Sigmoid colon (tissue), 7 donors: Measurements from ENCODE around the gene ZNF574. TPM values are rescaled to one million over a fixed set of nuclear protein-coding genes. Genes with fewer than 3 reads are reported as not detected.
A peak's percentile ranks its signal among the peaks of the same experiment; 100 is the strongest.
"Not testable (repeated sequence)": the region's sequence is repeated elsewhere in the genome, so short reads cannot be mapped to it uniquely, and the experiment has no call there.

Experiments
- DNase-seq: peaks from one replicate; pipeline ENCODE4 v3.0.0-alpha.2; 2019
- H3K27ac ChIP-seq, 4 donors: fragments of 200-600 bp; sonication (generic); one replicate each; pipeline ENCODE4 v1.5.1; 2016 to 2019; ENCODE audit warnings: mild to moderate bottlenecking in 1 of 4
- H3K27me3 ChIP-seq, 3 donors: fragments of 200-600 bp; sonication (generic); one replicate each; pipeline ENCODE4 v1.5.1; 2019; ENCODE audit warnings: mild to moderate bottlenecking in 1 of 3
- H3K36me3 ChIP-seq, 4 donors: fragments of 200-600 bp; sonication (generic); one replicate each; pipeline ENCODE4 v1.5.1; 2016 to 2019
- H3K4me1 ChIP-seq, 4 donors: fragments of 200-600 bp; sonication (generic); one replicate each; pipeline ENCODE4 v1.5.1; 2017 to 2019
- H3K4me3 ChIP-seq, 4 donors: fragments of 200-600 bp; sonication (generic); one replicate each; pipeline ENCODE4 v1.5.1; 2017 to 2019; ENCODE audit warnings: mild to moderate bottlenecking in 2 of 4, moderate library complexity in 1 of 4
- H3K9me3 ChIP-seq, 4 donors: fragments of 200-600 bp in 3 of 4; sonication (generic) in 3 of 4; one replicate each; pipeline versions ENCODE4 v1.5.1 to v1.6.1; 2013 to 2019
- CTCF ChIP-seq, 4 experiments: fragments of 450-650 bp in 3 of 4; fragments of 200-600 bp in 1 of 4; IDR thresholded peaks; one replicate each; pipeline ENCODE4 v1.5.1; 2016 to 2019; ENCODE audit warnings: antibody characterized with exemption in 4 of 4, mild to moderate bottlenecking in 3 of 4, moderate library complexity in 2 of 4
- EP300 ChIP-seq, 4 donors: sonication (generic); formaldehyde crosslinking; IDR thresholded peaks; one replicate each; pipeline ENCODE4 v1.6.1; 2017; ENCODE audit warnings: antibody characterized with exemption in 4 of 4
- POLR2A ChIP-seq, 2 donors: fragments of 450-650 bp; IDR thresholded peaks; one replicate each; pipeline ENCODE4 v1.6.1; 2016; ENCODE audit warnings: antibody characterized with exemption in 2 of 2, mild to moderate bottlenecking in 2 of 2, moderate library complexity in 2 of 2
- POLR2AphosphoS5 ChIP-seq, 4 donors: sonication (generic); formaldehyde crosslinking; IDR thresholded peaks; one replicate each; pipeline ENCODE4 v1.6.1; 2017; ENCODE audit warnings: antibody characterized with exemption in 4 of 4
- WGBS, 2 donors: extraction: QIAGEN DNeasy Blood & Tissue Kit; methylation state at CpG; one replicate each; pipeline ENCODE4 v1.1.7; 2013; 5-methylcytosine and 5-hydroxymethylcytosine counted together
- intact Hi-C: fragments of 100-400 bp; cut with DNase I; formaldehyde crosslinking; loops from one replicate; pipeline ENCODE4 v1.15.1; 2023
- polyA plus RNA-seq, 3 donors: library from polyadenylated mRNA; stranded (reverse); fragments of 200-250 nt; gene quantifications; one replicate each; pipeline ENCODE4 v1.2.3, GENCODE V29; 2013
- total RNA-seq, 4 donors: library from RNA; depleted of rRNA; stranded (reverse); fragments of >200 nt; gene quantifications; one replicate each; pipeline ENCODE4 v1.1.0, GENCODE V29; 2016
- donor health status: healthy with polysubstance abuse.
- donor health status: Bipolar disorder and iron deficiency.
- donor health status: healthy.

Gene ZNF574
- total and polyA plus RNA-seq, 7 donors, result 3.0 to 14.6 (median 12.5) TPM

GRCh38 chr19:42033413-42033812, 42.6 kb upstream of the ZNF574 start:
- no peak for TF ChIP-seq POLR2AphosphoS5 (IDR thresholded peaks at IDR 0.05)
- no peak for TF ChIP-seq POLR2A (IDR thresholded peaks at IDR 0.05)
- no peak for TF ChIP-seq EP300 (IDR thresholded peaks at IDR 0.05)
- no peak for TF ChIP-seq CTCF (IDR thresholded peaks at IDR 0.05)
- WGBS, 2 donors, result 39 to 72% methylated on average over 5 of the region's 5 CpGs

GRCh38 chr19:42034640-42035391, 41.1 kb upstream of the ZNF574 start:
- H3K27ac ChIP-seq, DNase-seq, H3K27me3 ChIP-seq, H3K4me3 ChIP-seq, H3K9me3 ChIP-seq: not testable (repeated sequence)
- Histone ChIP-seq H3K36me3 (peaks cover 0 to 27% (median 0%) of the 10 kb centered on the region in 4 donors), H3K4me1 (peaks cover 0 to 25% (median 18%) of the 10 kb centered on the region in 4 donors)
- intact Hi-C loops, result loop anchor here (2.0 to 10.0 kb wide), 2 partner anchors 36 to 80 kb away; partner anchors contain the start of gene RABAC1
- WGBS, 2 donors, result 21 to 49% methylated on average over 17 of the region's 17 CpGs
- peak; percentile 51 to 86 (median 72) for TF ChIP-seq CTCF (IDR thresholded peaks at IDR 0.05)

More at GRCh38 chr19:42033413-42033812, 42.6 kb upstream of the ZNF574 start:
- intact Hi-C loops, result loop anchor here (10.0 kb wide), 1 partner anchor 79 kb away; the partner anchor contains the start of gene RABAC1
- DNase-seq, result no peak
- Histone ChIP-seq H3K4me3 (no peak overlapping the region), H3K27ac (no peak overlapping the region), H3K27me3 (no peaks in the 10 kb centered on the region), H3K4me1 (peaks cover 0 to 21% (median 16%) of the 10 kb centered on the region in 4 donors), H3K9me3 (no peaks in the 10 kb centered on the region), H3K36me3 (peaks cover 0 to 27% (median 0%) of the 10 kb centered on the region in 4 donors)

- H3K36me3 ChIP-seq, result peaks cover 9 to 47% (median 10%) of the 10 kb centered on the region in 4 donors
- no peak for DNase-seq
- H3K27ac ChIP-seq, result no peak overlapping the region
- peaks cover 0 to 14% (median 7%) of the 10 kb centered on the region in 4 donors for H3K4me1 ChIP-seq
- no peak overlapping the region for H3K4me3 ChIP-seq
- H3K9me3 ChIP-seq, result no peaks in the 10 kb centered on the region
- 87 to 92% methylated on average over 5 of the region's 5 CpGs for WGBS, 2 donors
- H3K27me3 ChIP-seq, result no peaks in the 10 kb centered on the region
- intact Hi-C loops, result loop anchor here (10.0 kb wide), 1 partner anchor 83 kb away; the partner anchor contains the start of gene RABAC1
- no peak for TF ChIP-seq POLR2AphosphoS5 (IDR thresholded peaks at IDR 0.05)
- TF ChIP-seq POLR2A (IDR thresholded peaks at IDR 0.05), result no peak
- no peak for TF ChIP-seq CTCF (IDR thresholded peaks at IDR 0.05)
- TF ChIP-seq EP300 (IDR thresholded peaks at IDR 0.05), result no peak
Measured at GRCh38 chr19:42037649-42038048, 38.3 kb upstream of the ZNF574 start.

GRCh38 chr19:42038666-42039065, 37.3 kb upstream of the ZNF574 start:
- intact Hi-C loops, result loop anchor here (10.0 kb wide), 1 partner anchor 84 kb away; the partner anchor contains the start of gene RABAC1
- WGBS, 2 donors, result 82 to 86% methylated on average over 6 of the region's 6 CpGs
- TF ChIP-seq CTCF (IDR thresholded peaks at IDR 0.05) (no peak), POLR2AphosphoS5 (IDR thresholded peaks at IDR 0.05) (peak in 1 of 4 donors; percentile 19)

More at GRCh38 chr19:42038666-42039065, 37.3 kb upstream of the ZNF574 start:
- no peak overlapping the region for H3K4me3 ChIP-seq
- peaks cover 10 to 54% (median 11%) of the 10 kb centered on the region in 4 donors for H3K36me3 ChIP-seq
- no peaks in the 10 kb centered on the region for H3K9me3 ChIP-seq
- peaks cover 0 to 11% (median 5%) of the 10 kb centered on the region in 4 donors for H3K4me1 ChIP-seq
- peak overlapping the region in 3 of 4 donors; percentile 40 to 57 (median 43) for H3K27ac ChIP-seq
- no peaks in the 10 kb centered on the region for H3K27me3 ChIP-seq
- DNase-seq, result peak; percentile 71
